HG02970 (cell line): ENCODE data around the gene GMPPA.

ENCODE experiments used
- ATAC-seq: cut with Tn5 transposase; IDR thresholded peaks from one replicate; pipeline ENCODE4 v1.9.1; 2021; ENCODE audit warnings: mild to moderate bottlenecking, moderate library complexity, moderate number of reproducible peaks; ENCODE audit not compliant: unreplicated experiment, low FRiP score

Gene GMPPA

GRCh38 chr2:219499555-219499954 is 864 bp downstream of the GMPPA start:
- no peak for ATAC-seq

- no peak for ATAC-seq
These were observed 1.4 kb downstream of the GMPPA start for GRCh38 chr2:219500135-219500534.

- ATAC-seq: no peak
These were observed 3.2 kb downstream of the GMPPA start for GRCh38 chr2:219501849-219502248.

DNA sequence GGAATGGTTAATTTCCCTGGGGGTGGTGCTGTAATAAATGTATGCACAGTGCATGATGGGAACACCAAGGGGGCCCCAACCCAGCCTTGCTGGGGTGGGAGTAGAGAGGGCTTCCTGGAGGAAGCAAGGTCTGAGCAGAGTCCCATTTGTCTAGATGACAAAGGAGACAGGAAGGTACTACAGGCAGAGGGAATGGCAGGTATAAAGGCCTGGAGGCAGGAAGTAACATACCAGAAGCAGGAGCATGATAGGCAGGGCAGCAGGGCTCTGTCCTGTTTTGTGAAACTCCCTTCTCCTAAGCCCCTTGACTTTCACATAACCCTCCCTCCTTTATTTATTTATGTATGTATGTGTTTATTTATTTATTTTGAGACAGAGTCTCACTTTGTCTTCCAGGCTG is 3.9 kb downstream of the GMPPA start:
- no peak for ATAC-seq

DNA sequence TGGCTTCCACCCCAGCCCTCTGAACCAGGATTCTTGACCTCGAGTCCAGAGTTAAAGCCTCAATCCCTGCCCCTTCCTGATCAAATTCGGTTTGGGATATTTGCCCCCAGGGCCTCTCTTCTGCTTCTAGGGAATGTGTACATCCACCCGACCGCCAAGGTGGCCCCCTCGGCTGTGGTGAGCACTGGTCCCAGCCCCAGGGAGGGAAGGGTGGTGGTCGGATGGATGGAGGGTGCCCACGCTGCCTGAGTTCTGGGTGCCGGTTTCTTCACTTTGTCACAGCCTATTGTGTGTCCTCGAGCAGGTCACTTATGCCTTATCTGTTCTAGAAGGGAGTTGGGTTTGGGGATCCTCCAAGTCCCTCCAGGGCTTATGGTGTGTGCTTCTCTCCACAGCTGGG is 6.9 kb downstream of the GMPPA start:
- no peak for ATAC-seq

GRCh38 chr2:219506153-219506801 is 7.6 kb downstream of the GMPPA start:
- no peak for ATAC-seq

DNA sequence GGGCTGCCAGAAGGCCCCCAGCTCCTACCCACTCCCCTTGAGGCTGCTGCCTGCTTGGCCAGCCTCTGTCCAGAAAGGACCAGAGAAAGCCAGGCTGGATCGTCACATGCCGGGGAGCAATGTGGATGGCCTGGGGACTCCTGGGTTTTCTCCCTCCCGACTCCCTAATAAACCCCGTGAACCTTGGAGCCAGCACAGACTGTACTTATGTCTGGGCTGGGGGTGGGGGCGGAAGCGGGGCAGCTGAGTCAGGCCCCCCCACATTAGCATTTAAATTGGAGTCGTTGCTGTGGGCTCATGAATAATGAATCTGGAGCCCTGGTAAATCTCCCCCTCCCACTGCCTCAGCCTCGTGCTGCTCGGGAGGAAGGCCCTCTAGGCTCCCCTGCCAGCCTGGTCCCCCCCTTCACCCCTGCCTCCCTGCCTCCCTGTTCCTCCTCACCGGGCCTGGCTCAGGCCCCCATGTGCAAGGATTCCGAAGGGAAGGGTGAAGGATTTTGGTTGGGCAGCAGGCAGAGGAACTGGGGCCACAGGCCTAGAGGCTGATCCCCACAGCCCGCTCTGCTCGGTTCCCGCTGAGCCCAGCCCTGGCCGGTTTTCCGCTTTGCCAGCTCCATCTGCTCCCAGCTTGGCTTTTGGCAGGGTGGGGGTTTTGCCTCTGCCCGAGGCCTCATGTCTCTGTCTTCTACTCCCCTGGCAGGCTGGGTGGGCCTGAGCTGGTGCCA is 8.3 kb downstream of the GMPPA start:
- no peak for ATAC-seq

- ATAC-seq: no peak
These were observed 9.1 kb downstream of the GMPPA start for GRCh38 chr2:219507581-219508443.

- ATAC-seq: no peak
These were observed 9.7 kb downstream of the GMPPA start for GRCh38 chr2:219508444-219508734.

- no peak for ATAC-seq
These were observed 10.5 kb downstream of the GMPPA start for GRCh38 chr2:219508971-219509779.

- ATAC-seq: no peak
These were observed 11.3 kb downstream of the GMPPA start for GRCh38 chr2:219509780-219510511.

DNA sequence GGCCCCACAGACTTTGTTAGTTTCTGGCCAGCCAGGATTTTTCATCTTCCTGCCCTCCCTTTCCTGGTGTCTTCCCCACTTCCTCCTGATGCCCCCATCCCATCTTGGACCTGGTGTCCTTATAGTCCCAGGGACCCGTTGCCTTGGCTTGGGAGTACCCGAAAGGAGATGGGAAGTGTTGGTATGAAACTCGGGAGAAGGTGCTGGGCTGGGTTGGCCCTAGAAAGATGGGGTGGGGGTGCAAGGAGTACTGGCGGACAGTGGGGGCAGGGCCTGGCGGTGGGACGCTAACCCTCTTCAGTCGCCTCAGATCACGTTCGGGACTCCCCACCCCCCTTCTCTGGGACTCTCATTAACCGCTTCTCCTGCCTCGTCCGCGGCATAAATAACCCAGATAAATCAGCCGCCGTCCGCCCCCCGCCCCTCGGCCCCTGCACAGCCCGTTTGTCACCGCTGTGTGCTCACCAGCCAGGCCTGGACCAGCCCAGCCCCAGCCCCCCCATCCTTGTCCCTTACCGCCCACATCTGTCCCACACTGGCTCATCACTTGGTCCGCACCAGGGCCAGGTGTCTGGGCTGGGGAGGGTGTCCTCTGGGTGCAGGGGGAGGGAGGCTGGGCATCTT is 11.9 kb downstream of the GMPPA start:
- ATAC-seq: no peak

GRCh38 chr2:219511547-219512325 is 13.0 kb downstream of the GMPPA start:
- no peak for ATAC-seq

DNA sequence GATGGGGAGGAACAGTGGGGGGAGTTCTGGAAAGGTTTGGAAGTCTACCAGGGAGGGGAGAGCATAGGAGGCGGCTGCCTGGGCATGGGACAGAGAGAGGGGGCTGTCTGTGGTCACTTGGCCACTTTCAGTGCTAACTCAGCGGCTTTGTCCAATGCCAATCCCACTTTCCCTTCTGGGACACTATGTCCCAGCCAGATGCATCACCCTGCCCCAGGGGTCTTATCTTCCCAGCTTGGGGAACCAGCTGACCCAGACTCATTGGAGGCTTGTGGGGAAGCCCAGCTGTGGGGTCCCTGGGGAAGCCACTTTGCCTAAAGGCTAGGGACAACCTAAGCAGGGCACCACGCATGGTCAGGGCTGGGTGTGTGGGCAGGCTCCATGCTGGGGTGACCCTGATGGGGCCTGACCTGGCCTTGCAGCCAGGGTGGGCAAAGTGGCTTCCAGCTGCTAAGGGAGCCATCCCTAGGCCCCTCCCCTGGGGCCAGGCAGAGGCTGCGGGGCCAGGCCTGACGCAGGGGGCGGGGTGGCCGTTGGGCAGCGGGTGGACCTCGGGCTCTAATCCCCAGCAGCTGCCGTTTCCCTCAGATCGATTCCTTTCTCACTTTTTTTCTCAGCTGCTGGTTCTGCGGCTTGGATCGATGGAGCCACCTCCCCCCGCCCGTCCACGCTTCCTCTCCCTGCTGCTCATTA is 14.0 kb downstream of the GMPPA start:
- no peak for ATAC-seq

DNA sequence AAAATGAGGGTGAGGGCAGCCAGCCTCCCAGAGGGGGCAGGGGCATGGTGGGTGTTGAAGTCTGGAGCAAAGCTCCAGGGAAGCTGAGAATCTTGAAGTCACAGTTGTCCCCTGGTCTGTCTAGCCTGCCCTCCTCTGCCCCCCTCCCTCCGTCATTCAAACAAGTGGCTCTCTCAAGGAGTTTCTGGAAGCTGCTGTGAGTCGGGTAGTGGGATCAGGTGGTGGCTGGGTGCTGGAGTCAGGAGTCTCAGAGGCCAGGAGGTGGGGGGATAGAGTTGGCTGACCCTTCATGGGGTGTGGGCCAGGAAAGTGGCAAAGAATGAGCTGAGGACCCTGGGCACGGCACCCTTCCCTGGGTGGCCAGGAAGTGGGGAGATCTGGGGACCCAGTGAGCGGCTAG is 15.1 kb downstream of the GMPPA start:
- no peak for ATAC-seq

DNA sequence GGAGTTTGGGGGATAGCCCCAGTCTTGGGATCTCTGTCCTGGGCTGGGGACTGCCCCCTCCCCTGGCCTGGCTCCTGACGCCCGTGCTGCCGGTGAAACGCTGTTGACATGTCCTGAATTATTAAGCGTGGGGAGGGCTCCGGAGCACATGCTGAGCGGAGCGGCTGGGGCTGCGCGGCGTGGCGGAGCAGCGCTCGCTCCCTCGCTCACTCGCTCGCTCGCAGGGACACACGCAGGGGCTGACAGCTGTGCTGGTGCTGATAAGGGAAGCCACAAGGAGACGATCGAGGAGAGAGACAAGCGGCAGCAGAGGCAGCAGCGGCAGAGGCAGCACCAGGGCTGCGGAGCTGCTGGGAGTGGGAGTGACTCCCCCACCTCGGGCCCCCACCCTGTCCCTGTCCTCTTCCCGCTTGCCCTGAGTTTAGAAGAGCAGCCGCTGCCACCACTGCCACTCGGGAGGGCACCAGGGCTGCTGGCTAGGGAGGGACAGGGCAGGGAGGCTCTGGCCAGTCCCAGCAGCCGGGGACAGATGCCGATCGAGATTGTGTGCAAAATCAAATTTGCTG is 15.6 kb downstream of the GMPPA start, which contains the start of gene ASIC4:
Gene ASIC4, plus strand, starts transcription at position 287 of the 566 bp plus-strand sequence. Its CDS starts 243 bp downstream, at position 530.
- no peak for ATAC-seq

- ATAC-seq: no peak
These were observed 16.1 kb downstream of the GMPPA start for GRCh38 chr2:219514836-219515235.
